ENCODE results near the gene RBCK1. TPM values are rescaled to one million over a fixed set of nuclear protein-coding genes. Genes with fewer than 3 reads are reported as not detected.
"Not testable (repeated sequence)": the region's sequence is repeated elsewhere in the genome, so short reads cannot be mapped to it uniquely, and the experiment has no call there.

RBCK1 gene
- total RNA-seq, 1 donor from 2014 or later, result 97.6 TPM

GRCh38 chr20:371755-372542 is 36.1 kb upstream of the RBCK1 start:
- Mint-ChIP-seq H3K36me3 (ENCODE audit: unreplicated experiment) (no peaks in the 10 kb centered on the region), H3K27me3 (ENCODE audit: unreplicated experiment) (peaks cover 6% of the 10 kb centered on the region), H3K4me1 (ENCODE audit: low read depth, unreplicated experiment) (peaks cover 9% of the 10 kb centered on the region), H3K27ac (ENCODE audit: unreplicated experiment) (no peak overlapping the region), H3K4me3 (ENCODE audit: unreplicated experiment) (no peak overlapping the region), H3K9me3 (ENCODE audit: unreplicated experiment) (peaks cover 3% of the 10 kb centered on the region)
- no peak for TF ChIP-seq CTCF (IDR thresholded peaks at IDR 0.05; ENCODE audit: partially characterized antibody, unreplicated experiment)
- DNase-seq, result no peak

GRCh38 chr20:372543-373082 is 35.5 kb upstream of the RBCK1 start:
- not testable (repeated sequence) for H3K4me1 Mint-ChIP-seq (ENCODE audit: low read depth, unreplicated experiment); H3K9me3 Mint-ChIP-seq (ENCODE audit: unreplicated experiment); H3K4me3 Mint-ChIP-seq (ENCODE audit: unreplicated experiment); DNase-seq; H3K36me3 Mint-ChIP-seq (ENCODE audit: unreplicated experiment); H3K27ac Mint-ChIP-seq (ENCODE audit: unreplicated experiment); H3K27me3 Mint-ChIP-seq (ENCODE audit: unreplicated experiment)

- H3K27ac Mint-ChIP-seq (ENCODE audit: unreplicated experiment), result peak overlapping the region; percentile 76
- peaks cover 6% of the 10 kb centered on the region for H3K27me3 Mint-ChIP-seq (ENCODE audit: unreplicated experiment)
- no peak for TF ChIP-seq CTCF (IDR thresholded peaks at IDR 0.05; ENCODE audit: partially characterized antibody, unreplicated experiment)
- H3K9me3 Mint-ChIP-seq (ENCODE audit: unreplicated experiment), result peaks cover 3% of the 10 kb centered on the region
- H3K4me1 Mint-ChIP-seq (ENCODE audit: low read depth, unreplicated experiment), result peaks cover 4% of the 10 kb centered on the region
- no peak overlapping the region for H3K4me3 Mint-ChIP-seq (ENCODE audit: unreplicated experiment)
- peak; percentile 46 for DNase-seq
- no peaks in the 10 kb centered on the region for H3K36me3 Mint-ChIP-seq (ENCODE audit: unreplicated experiment)
These were observed 34.8 kb upstream of the RBCK1 start for GRCh38 chr20:373171-373890.

GRCh38 chr20:375265-375889 is 32.7 kb upstream of the RBCK1 start:
- no peak for TF ChIP-seq CTCF (IDR thresholded peaks at IDR 0.05; ENCODE audit: partially characterized antibody, unreplicated experiment)
- no peak for DNase-seq
- H3K36me3 Mint-ChIP-seq (ENCODE audit: unreplicated experiment), result no peaks in the 10 kb centered on the region
- H3K4me3 Mint-ChIP-seq (ENCODE audit: unreplicated experiment), result no peak overlapping the region
- peaks cover 4% of the 10 kb centered on the region for H3K4me1 Mint-ChIP-seq (ENCODE audit: low read depth, unreplicated experiment)
- H3K27ac Mint-ChIP-seq (ENCODE audit: unreplicated experiment), result no peak overlapping the region
- H3K9me3 Mint-ChIP-seq (ENCODE audit: unreplicated experiment), result peaks cover 1% of the 10 kb centered on the region
- peaks cover 4% of the 10 kb centered on the region for H3K27me3 Mint-ChIP-seq (ENCODE audit: unreplicated experiment)

- Mint-ChIP-seq H3K27ac (ENCODE audit: unreplicated experiment) (no peak overlapping the region), H3K9me3 (ENCODE audit: unreplicated experiment) (peaks cover 1% of the 10 kb centered on the region), H3K4me3 (ENCODE audit: unreplicated experiment) (no peak overlapping the region), H3K27me3 (ENCODE audit: unreplicated experiment) (peaks cover 6% of the 10 kb centered on the region), H3K36me3 (ENCODE audit: unreplicated experiment) (no peaks in the 10 kb centered on the region), H3K4me1 (ENCODE audit: low read depth, unreplicated experiment) (peaks cover 4% of the 10 kb centered on the region)
- no peak for DNase-seq
- TF ChIP-seq CTCF (IDR thresholded peaks at IDR 0.05; ENCODE audit: partially characterized antibody, unreplicated experiment), result no peak
These were observed 32.0 kb upstream of the RBCK1 start for GRCh38 chr20:376089-376488.

Measured in glutamatergic neuron (in vitro differentiated cells).